ENCODE measurements around the gene BLM. TPM values are rescaled to one million over a fixed set of nuclear protein-coding genes. Genes with fewer than 3 reads are reported as not detected.
A peak's percentile ranks its signal among the peaks of the same experiment; 100 is the strongest.

BLM gene
- total and polyA plus RNA-seq, 2 of the 13 experiments (the other 11 are each of a cell fraction or from before 2014, with no cell fraction given): 5.1 to 11.8 TPM

DNA sequence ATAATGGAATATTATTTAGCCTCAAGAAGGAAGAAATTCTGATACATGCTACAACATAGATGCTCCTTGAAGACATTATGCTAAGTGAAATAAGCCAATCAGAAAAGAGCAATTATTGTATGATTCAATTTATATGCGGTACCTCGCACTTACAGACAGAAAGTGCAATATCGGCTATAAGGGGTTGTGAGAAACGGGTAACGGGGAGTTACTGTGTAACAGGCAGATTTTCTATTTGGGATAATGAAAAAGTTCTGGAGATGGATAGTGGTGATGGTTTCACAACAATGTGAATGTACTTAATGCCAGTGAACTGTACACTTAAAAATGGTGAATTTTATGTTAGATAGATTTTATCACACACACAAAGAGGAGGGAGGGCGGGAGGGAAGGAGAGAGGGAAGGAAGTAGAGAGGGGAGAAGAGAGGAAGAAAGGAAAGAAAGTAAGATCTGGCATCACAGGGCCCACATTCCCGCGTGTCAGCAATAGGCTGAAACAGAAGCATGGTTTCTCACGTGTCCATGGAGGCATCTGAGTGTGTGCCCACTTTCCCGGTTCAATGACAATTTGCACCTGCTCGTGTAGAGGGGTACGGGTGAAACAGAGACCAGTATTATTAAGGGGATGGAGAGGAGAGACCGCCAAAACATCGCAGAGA lies 700 bp upstream of the BLM start:
- no peak for TF ChIP-seq ISL2 (CRISPR knock-in tag; IDR thresholded peaks at IDR 0.05)
- TF ChIP-seq ZNF317 (CRISPR knock-in tag; IDR thresholded peaks at IDR 0.05): peak; percentile 98
- no peak for DNase-seq (ENCODE audit: low spot score)
- Histone ChIP-seq H3K27ac (ENCODE audit: extremely low read length, insufficient read depth, low read length) (peak overlapping the region; percentile 78), H2AFZ (ENCODE audit: low read length) (peak overlapping the region; percentile 97), H3K27me3 (ENCODE audit: control insufficient read depth in 1 of 2, insufficient read depth in 2 of 2, low read length in 2 of 2) (no peaks in the 10 kb centered on the region; a peak in 1 of 5 replicates), H3K36me3 (replicated peaks in 1 of 2; ENCODE audit: control insufficient read depth in 1 of 2, insufficient read depth in 2 of 2, low read length in 2 of 2) (no peaks in the 10 kb centered on the region), H3K9ac (ENCODE audit: insufficient read depth, low read depth, low read length) (peak overlapping the region; percentile 91), H3K79me2 (ENCODE audit: insufficient read depth, low read length) (peaks cover 16% of the 10 kb centered on the region), H3K4me1 (ENCODE audit: insufficient read depth, low read length) (peaks cover 28% of the 10 kb centered on the region), H3K4me2 (ENCODE audit: low read depth, low read length) (peak overlapping the region; percentile 90), H4K20me1 (ENCODE audit: insufficient read depth, low read length) (no peaks in the 10 kb centered on the region), H3K9me3 (ENCODE audit: low read length) (no peaks in the 10 kb centered on the region), H3K4me3 (replicated peaks in 1 of 3; ENCODE audit: insufficient read depth in 1 of 3, low read depth in 2 of 3, low read length in 3 of 3) (peak overlapping the region; percentile 81 to 97 (median 94))
- in situ Hi-C loops (cut with HindIII; ENCODE audit: extremely low pct_ligation_motif_present, low pct_unique_long_range_greater_than_20kb): no loop called here
- BruUV-seq (replicated peaks): no TSS peak
- intact Hi-C loops (cut with micrococcal nuclease; ENCODE audit: unreplicated experiment): no loop called here
- no peak for ATAC-seq
- FAIRE-seq: no peak
- POLR2A ChIA-PET: interaction anchor here (0.8 to 1.4 kb wide), 6 partner anchors 49 to 186 kb away, joined by 3 to 9 read pairs (median 3); no protein-coding TSS in a partner anchor
- 13% methylated on average over 9 of the region's 14 CpGs for WGBS (ENCODE audit: low lambda C conversion rate)
- CTCF ChIA-PET (ENCODE audit: low intra/inter-chr PET ratio, low total read pairs): no interaction called here

DNA sequence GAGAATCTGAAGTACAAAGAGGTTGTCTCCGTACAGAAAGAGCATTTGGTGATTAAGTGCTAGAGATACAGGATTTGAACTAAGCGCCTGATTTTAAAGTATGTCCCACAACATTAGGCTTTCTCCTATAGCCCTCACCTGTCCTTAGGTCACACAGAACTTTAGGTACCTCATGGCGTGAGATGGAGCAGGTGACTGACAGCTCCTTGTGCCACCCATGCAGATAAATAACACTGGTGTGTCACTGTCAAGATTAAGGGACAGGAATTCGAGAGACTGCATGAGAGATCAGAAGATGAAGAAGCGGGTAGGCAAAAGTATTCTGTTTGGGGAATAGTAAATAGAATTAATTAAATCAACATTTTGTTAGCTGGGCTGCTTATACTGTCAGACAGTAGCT lies 1.1 kb downstream of the BLM start:
- DNase-seq (ENCODE audit: low spot score) (no peak), FAIRE-seq (no peak)
- in situ Hi-C loops (cut with HindIII; ENCODE audit: extremely low pct_ligation_motif_present, low pct_unique_long_range_greater_than_20kb): no loop called here
- TF ChIP-seq HNF4G (IDR thresholded peaks at IDR 0.05; ENCODE audit: borderline replicate concordance, low read depth, low read length) (no peak), HNF4G (CRISPR knock-in tag; IDR thresholded peaks at IDR 0.05; ENCODE audit: borderline replicate concordance, low read depth) (no peak), YY1 (IDR thresholded peaks at IDR 0.05; ENCODE audit: insufficient read depth, insufficient replicate concordance, low read depth, low read length) (no peak), MAFF (IDR thresholded peaks at IDR 0.05; ENCODE audit: low read depth, low read length) (no peak), ZNF292 (CRISPR knock-in tag; IDR thresholded peaks at IDR 0.05; ENCODE audit: borderline replicate concordance, low read depth) (no peak), ARNTL (CRISPR knock-in tag; IDR thresholded peaks at IDR 0.05) (no peak), HOXD1 (CRISPR knock-in tag; IDR thresholded peaks at IDR 0.05) (no peak), U2AF1 (optimal IDR thresholded peaks at IDR 0.05; ENCODE audit: low read depth, low read length) (no peak)
- TF ChIP-seq, protein P1, sequence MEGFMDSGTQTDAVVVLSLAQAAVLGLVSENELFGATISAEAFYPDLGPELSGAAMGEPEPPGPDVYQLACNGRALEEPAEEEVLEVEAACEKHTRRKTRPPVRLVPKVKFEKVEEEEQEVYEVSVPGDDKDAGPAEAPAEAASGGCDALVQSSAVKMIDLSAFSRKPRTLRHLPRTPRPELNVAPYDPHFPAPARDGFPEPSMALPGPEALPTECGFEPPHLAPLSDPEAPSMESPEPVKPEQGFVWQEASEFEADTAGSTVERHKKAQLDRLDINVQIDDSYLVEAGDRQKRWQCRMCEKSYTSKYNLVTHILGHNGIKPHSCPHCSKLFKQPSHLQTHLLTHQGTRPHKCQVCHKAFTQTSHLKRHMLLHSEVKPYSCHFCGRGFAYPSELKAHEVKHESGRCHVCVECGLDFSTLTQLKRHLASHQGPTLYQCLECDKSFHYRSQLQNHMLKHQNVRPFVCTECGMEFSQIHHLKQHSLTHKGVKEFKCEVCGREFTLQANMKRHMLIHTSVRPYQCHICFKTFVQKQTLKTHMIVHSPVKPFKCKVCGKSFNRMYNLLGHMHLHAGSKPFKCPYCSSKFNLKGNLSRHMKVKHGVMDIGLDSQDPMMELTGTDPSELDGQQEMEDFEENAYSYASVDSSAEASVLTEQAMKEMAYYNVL (CRISPR knock-in tag; IDR thresholded peaks at IDR 0.05; ENCODE audit: borderline replicate concordance): no peak
- TF ChIP-seq, protein P2, sequence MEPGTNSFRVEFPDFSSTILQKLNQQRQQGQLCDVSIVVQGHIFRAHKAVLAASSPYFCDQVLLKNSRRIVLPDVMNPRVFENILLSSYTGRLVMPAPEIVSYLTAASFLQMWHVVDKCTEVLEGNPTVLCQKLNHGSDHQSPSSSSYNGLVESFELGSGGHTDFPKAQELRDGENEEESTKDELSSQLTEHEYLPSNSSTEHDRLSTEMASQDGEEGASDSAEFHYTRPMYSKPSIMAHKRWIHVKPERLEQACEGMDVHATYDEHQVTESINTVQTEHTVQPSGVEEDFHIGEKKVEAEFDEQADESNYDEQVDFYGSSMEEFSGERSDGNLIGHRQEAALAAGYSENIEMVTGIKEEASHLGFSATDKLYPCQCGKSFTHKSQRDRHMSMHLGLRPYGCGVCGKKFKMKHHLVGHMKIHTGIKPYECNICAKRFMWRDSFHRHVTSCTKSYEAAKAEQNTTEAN (CRISPR knock-in tag; conservative IDR thresholded peaks at IDR 0.05): no peak
- TF ChIP-seq, protein P3, sequence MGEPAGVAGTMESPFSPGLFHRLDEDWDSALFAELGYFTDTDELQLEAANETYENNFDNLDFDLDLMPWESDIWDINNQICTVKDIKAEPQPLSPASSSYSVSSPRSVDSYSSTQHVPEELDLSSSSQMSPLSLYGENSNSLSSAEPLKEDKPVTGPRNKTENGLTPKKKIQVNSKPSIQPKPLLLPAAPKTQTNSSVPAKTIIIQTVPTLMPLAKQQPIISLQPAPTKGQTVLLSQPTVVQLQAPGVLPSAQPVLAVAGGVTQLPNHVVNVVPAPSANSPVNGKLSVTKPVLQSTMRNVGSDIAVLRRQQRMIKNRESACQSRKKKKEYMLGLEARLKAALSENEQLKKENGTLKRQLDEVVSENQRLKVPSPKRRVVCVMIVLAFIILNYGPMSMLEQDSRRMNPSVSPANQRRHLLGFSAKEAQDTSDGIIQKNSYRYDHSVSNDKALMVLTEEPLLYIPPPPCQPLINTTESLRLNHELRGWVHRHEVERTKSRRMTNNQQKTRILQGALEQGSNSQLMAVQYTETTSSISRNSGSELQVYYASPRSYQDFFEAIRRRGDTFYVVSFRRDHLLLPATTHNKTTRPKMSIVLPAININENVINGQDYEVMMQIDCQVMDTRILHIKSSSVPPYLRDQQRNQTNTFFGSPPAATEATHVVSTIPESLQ (CRISPR knock-in tag; conservative IDR thresholded peaks at IDR 0.05): no peak

More for the DNA sequence above, 1.1 kb downstream of the BLM start:
- peaks cover 16% of the 10 kb centered on the region for H3K79me2 ChIP-seq (ENCODE audit: insufficient read depth, low read length)
- no peak overlapping the region for H2AFZ ChIP-seq (ENCODE audit: low read length)
- no peaks in the 10 kb centered on the region for H3K36me3 ChIP-seq (replicated peaks in 1 of 2; ENCODE audit: control insufficient read depth in 1 of 2, insufficient read depth in 2 of 2, low read length in 2 of 2)
- ChIA-PET POLR2A (no interaction called here), CTCF (ENCODE audit: low intra/inter-chr PET ratio, low total read pairs) (no interaction called here)
- no peaks in the 10 kb centered on the region for H3K9me3 ChIP-seq (ENCODE audit: low read length)
- H3K4me2 ChIP-seq (ENCODE audit: low read depth, low read length): peak overlapping the region; percentile 87
- ATAC-seq: no peak
- 51% methylated on average over 5 of the region's 5 CpGs for WGBS (ENCODE audit: low lambda C conversion rate)
- H3K27me3 ChIP-seq (ENCODE audit: control insufficient read depth in 1 of 2, insufficient read depth in 2 of 2, low read length in 2 of 2): no peaks in the 10 kb centered on the region; a peak in 1 of 5 replicates
- peak overlapping the region; percentile 73 for H3K9ac ChIP-seq (ENCODE audit: insufficient read depth, low read depth, low read length)
- peaks cover 28% of the 10 kb centered on the region for H3K4me1 ChIP-seq (ENCODE audit: insufficient read depth, low read length)
- peak overlapping the region; percentile 78 for H3K27ac ChIP-seq (ENCODE audit: extremely low read length, insufficient read depth, low read length)
- H4K20me1 ChIP-seq (ENCODE audit: insufficient read depth, low read length): no peaks in the 10 kb centered on the region
- H3K4me3 ChIP-seq (replicated peaks in 1 of 3; ENCODE audit: insufficient read depth in 1 of 3, low read depth in 2 of 3, low read length in 3 of 3): peak overlapping the region; percentile 82 to 97 (median 94); a peak in 5 of 6 replicates
- intact Hi-C loops (cut with micrococcal nuclease; ENCODE audit: unreplicated experiment): no loop called here
- BruUV-seq (replicated peaks): TSS peak; percentile 80

Data from HepG2 (cell line).